Dermis microvascular lymphatic vessel endothelial cell (primary cell): ENCODE data around the gene VEGFB. TPM values are rescaled to one million over a fixed set of nuclear protein-coding genes. Genes with fewer than 3 reads are reported as not detected.

ENCODE experiments used
- DNase-seq, 2 donors: peaks; one replicate each; pipeline versions ENCODE4 v3.0.0 to v3.0.0-alpha.2; 2010; ENCODE audit warnings: low read depth in 2 of 2
- total RNA-seq: library from RNA; depleted of rRNA; stranded (reverse); fragments of >200 nt; gene quantifications from 2 replicates; pipeline ENCODE4 v1.2.1, GENCODE V29; 2014

VEGFB gene, protein sequence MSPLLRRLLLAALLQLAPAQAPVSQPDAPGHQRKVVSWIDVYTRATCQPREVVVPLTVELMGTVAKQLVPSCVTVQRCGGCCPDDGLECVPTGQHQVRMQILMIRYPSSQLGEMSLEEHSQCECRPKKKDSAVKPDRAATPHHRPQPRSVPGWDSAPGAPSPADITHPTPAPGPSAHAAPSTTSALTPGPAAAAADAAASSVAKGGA
- total RNA-seq, result 7.7 and 22.4 TPM in 2 replicates

DNA sequence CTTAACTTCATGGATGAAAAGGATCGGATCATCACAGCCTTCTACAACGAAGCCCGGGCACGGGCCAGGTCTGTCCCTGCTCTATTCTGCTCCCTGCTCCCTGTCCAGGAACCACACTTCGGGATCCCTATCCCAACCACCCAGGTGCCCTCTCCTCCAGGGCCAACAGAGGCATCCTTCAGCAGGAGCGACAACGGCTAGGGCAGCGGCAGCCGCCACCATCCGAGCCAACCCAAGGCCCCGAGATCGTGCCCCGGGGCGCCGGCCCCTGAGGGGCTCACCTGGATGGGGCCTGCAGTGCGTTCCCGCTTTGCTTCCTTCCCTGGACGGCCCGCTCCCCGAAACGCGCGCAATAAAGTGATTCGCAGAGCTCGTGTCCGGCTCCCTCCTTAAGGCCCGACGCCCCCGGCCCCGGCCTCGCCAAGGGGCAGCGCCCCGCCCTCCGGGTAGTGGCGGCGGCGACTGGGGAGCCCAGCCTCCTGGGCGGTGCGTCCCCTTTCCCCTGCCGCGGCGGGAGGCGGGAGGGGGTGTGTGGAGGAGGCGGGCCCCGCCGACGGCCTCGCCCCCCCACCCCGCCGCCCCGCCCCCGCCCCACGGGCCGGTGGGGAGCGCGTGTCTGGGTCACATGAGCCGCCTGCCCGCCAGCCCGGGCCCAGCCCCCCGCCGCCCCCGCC, at the start of gene VEGFB:
VEGFB (plus strand) TSS at position 672 of the 674 bp plus-strand sequence. CDS start 250 bp downstream, outside the sequence.
- DNase-seq, result peak in 1 of 2 donors; percentile 78

GRCh38 chr11:64185175-64185692, 49.1 kb upstream of the VEGFB start:
- DNase-seq, result peak; percentile 79 to 90

DNA sequence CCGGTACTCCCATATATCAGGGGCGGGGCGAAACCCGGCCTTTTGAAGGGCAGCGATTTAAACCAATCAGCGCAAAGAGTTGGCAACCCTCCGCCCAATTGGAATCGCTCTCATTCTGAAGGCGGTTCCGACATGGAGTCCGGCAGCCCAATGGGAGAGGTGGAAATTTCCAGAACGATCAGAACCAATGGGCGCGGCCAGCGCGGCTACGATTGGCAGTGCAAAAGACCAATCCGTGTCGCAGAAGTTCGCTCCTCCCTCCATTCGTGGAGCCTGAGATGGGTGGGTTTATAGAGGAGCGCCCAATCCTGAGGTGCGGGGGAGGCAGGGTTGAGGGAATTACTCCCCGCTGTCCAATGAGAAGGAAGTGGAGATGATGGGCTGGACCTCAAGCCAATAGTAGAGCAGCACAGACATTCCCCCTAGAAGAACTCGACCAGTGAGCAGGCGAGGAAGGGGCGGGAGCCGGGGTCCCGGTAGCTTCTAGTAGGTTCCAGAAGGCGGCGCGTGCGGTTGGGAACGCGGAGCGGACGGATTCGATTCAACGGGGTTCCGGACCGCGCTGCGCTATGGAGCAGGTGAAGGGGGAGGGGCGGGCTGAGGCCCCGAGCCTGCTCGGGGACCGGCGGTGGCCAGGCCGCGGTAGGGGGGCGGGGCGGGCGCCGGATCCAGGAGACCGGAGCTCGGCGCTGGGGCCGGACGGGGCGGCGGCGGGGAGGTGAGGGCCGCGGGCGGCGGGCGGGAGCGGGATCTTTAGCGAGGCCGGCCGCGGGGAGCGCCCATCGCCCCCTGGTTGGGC, 48.5 kb upstream of the VEGFB start, which contains the start of gene STIP1:
STIP1 (plus strand) TSS at position 479 of the 799 bp plus-strand sequence; CDS start at position 570, 91 bp downstream.
- peak; percentile 100 for DNase-seq

- DNase-seq, result peak in 1 of 2 donors; percentile 34
Measured at GRCh38 chr11:64186492-64187165, 47.8 kb upstream of the VEGFB start.

DNA sequence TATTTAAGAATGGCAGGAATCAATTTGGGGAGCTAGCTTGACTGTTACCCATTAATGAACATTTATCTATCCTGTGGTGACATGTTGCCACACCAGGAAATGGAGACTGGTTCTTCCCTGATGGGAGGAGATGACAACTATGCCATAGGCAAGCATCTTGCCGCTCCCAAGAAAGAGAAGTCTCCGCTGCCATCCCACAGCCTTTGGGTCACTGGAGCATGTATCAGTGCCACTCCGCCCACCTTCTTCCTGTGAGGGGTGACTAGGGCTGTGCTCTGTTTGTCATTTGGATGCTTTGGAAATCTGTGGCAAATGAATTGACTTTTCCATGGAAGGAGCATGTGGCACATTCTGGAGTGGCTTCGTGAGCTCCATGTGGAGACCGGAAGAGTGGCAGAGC, 42.0 kb upstream of the VEGFB start:
- no peak for DNase-seq

DNA sequence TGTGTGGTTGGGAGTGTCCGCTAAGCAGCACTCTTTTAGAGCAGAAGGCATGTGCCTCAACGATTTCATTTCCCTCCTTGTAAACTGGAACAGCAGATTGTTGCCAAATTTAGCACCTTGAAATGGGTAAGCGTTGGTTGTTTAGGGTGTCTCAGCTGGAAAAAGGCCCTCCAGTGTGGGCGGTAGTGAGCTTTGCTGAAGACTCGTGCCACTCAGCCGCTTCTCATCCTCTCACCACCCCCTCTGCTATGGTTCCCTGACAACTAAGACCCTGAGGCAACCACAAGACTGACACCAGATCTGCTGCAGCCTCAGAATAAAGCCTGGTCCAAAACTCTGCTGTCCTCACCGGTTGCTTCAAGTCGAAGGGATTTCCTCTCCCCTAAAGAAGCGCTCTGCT, 37.8 kb upstream of the VEGFB start:
- no peak for DNase-seq

GRCh38 chr11:64198511-64198910, 35.9 kb upstream of the VEGFB start:
- no peak for DNase-seq

- no peak for DNase-seq
Measured at GRCh38 chr11:64201543-64201942, 32.8 kb upstream of the VEGFB start.

DNA sequence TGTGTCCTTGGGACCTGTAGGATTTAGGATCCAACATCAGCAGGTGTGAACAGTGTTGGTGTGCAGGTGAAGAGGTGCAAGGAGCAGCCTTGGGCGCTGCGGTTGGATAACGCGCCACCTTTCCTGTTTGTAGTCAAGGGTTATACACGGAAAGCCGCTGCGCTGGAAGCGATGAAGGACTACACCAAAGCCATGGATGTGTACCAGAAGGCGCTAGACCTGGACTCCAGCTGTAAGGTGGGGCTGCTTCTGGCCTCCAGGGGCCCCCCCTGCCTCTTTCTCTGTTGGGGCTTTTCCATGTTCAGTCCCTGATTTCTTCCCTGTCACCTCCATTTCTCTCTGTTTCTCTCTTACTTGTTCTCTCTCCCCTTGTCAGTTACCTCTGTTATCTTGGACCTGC, 31.4 kb upstream of the VEGFB start:
- no peak for DNase-seq

- no peak for DNase-seq
Measured at GRCh38 chr11:64203421-64204079, 30.8 kb upstream of the VEGFB start.

- DNase-seq, result no peak
Measured at GRCh38 chr11:64204080-64204440, 30.3 kb upstream of the VEGFB start.

DNA sequence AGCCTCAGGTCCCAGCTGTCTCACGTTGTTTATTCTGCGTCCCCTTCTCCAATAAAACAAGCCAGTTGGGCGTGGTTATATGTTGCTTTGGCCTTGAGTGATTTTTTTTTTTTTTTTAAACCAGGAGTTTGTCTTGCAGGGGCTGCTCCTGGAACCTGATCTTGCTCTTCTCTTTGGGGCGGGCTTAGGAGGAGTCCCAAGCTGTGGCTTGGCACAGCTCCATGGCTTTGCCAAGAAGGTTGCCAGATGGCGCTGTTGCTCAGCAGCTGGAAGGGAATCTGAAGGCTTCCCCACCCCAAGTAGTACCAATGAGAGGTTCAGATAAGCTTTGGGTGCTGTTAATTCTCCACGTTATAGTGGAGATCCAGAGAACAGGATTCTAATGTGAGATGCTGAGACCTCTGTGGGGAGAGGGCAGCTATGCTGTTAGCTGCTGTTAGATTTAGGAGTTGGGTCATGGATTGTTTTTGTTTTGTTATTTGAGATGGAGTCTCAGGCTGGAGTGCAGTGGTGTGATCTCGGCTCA, 29.9 kb upstream of the VEGFB start:
- DNase-seq, result peak; percentile 65 to 92

- DNase-seq, result peak in 1 of 2 donors; percentile 27
Measured at GRCh38 chr11:64206457-64207255, 27.7 kb upstream of the VEGFB start, which contains the start of gene FERMT3. Gene FERMT3, plus strand, starts transcription at chr11:64206721. Its CDS starts 644 bp downstream, at chr11:64207365.

GRCh38 chr11:64207256-64208085, 26.9 kb upstream of the VEGFB start:
- DNase-seq, result peak; percentile 77 to 79

DNA sequence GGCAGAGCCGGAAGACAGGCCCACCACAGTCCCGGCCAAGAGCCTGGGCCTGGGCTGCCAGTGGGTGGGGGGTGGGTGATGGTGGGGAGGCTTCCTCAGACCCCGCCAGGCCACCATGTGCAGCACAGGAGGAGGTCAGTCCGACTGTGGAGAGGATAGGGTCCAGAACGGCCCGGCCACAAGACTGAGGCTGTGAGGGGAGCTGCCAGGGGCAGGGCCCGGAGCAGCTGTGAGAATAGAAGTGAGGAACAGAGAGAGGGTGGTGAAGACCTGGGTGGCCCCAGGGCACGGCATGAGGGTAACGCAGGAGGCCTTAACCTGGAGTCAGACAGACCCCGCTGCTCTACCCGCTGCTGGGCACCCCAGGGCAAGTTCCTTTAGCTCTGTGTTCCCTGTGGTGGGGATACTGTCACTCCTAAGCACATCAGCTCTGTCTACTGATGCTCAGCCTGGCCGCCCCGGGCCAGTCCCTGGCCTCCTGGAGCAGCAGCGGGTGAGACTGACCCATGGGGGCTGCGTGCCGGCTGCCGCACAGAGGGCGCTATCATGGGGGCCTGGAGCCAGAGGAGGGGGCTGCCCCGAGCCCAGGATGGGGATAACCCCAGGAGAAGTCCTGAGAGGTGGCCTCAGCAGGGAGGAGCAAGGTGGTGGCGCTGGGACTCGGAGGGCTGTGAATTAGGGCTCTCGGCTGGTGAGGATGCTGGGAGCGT, 26.1 kb upstream of the VEGFB start:
- no peak for DNase-seq

- DNase-seq, result no peak
Measured at GRCh38 chr11:64208796-64209562, 25.4 kb upstream of the VEGFB start.

DNA sequence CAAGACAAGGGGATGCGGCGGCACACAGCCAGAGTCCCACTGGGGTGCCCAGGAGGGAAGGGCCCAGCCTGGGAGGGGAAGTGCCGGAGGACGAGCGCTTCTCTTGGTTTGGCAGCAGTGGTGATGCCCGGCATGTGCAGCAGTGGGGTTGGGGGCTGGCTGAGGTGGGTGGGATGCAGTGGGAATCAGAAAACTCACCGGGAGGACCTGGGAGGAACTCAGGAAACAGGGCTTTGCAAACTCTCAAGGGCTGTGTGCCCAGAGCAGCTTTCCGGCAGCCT, 24.9 kb upstream of the VEGFB start:
- no peak for DNase-seq
